AG09309 (cell line): ENCODE results near the gene MRPS26.

Source experiments
- DNase-seq: peaks from one replicate; pipeline ENCODE4 v3.0.0-alpha.2; 2010; ENCODE audit warnings: low read depth
- H3K4me3 ChIP-seq: 2 replicates; pipeline ENCODE4 v1.5.1; 2011; ENCODE audit warnings: mild to moderate bottlenecking, low read depth, low read length, moderate library complexity; ENCODE audit not compliant: control insufficient read depth
- CTCF ChIP-seq: IDR thresholded peaks from 2 replicates; pipeline ENCODE4 v1.5.1; 2011; ENCODE audit warnings: mild to moderate bottlenecking, low read depth, low read length, inconsistent platforms; ENCODE audit not compliant: insufficient read depth, control insufficient read depth; ENCODE audit errors: missing control alignments

Gene MRPS26

DNA sequence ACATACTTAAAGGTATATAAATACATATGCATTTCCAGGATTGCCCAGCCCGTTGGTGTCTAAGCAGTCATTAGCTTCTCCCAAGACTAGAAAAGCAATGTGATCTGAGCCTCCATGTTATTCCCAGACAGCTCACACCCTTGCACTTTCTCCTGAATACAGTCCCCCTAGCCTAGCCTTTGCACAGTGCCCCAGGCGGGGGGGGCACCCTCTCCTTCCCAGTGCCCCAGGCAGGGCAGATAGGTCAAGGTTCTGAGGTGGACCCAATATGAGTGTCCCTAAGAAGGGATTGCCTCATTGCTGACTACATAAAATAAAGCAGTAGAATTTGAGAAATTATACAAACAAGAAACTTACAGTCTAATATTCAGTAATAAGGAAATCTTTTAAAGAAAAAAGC, 17.9 kb upstream of the MRPS26 start:
- H3K4me3 ChIP-seq, result no peak overlapping the region
- no peak for TF ChIP-seq CTCF
- no peak for DNase-seq

DNA sequence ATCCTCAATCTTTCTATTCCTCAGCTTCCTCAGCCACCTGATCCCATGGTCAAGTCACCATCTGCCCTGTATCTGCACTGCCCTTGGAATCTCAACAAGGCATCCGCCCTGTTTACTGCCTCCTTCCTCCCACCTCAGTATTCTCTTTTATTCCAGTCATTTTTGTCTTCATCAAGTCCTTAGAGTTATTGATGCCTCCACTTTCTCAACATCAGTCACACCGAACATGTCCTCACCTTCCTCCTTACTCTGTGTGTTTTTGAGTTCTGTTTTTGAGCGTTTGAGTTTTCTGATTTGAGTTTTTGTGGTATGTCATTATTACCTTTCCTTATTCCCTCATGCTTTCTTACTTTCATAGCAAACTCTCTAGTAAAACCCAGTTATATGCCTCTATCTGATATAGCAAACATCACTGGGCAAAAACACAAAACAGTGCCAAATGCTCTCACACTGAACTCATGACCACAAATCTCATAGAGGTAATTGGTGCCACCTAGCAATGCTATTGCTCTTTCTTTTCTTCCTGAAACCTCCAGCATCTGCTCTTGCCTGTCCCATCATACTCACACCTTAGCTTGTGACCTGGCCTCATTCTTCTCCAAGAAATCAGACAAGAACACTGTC, 14.2 kb upstream of the MRPS26 start:
- no peak for DNase-seq
- TF ChIP-seq CTCF, result no peak
- no peak overlapping the region for H3K4me3 ChIP-seq

GRCh38 chr20:3032624-3033023, 13.2 kb upstream of the MRPS26 start:
- no peak overlapping the region for H3K4me3 ChIP-seq
- DNase-seq, result no peak
- TF ChIP-seq CTCF, result no peak

- DNase-seq, result no peak
- H3K4me3 ChIP-seq, result no peak overlapping the region
- TF ChIP-seq CTCF, result no peak
Measured at GRCh38 chr20:3037654-3038053, 8.2 kb upstream of the MRPS26 start.

- no peak for DNase-seq
Measured at GRCh38 chr20:3038454-3038853, 7.4 kb upstream of the MRPS26 start.

DNA sequence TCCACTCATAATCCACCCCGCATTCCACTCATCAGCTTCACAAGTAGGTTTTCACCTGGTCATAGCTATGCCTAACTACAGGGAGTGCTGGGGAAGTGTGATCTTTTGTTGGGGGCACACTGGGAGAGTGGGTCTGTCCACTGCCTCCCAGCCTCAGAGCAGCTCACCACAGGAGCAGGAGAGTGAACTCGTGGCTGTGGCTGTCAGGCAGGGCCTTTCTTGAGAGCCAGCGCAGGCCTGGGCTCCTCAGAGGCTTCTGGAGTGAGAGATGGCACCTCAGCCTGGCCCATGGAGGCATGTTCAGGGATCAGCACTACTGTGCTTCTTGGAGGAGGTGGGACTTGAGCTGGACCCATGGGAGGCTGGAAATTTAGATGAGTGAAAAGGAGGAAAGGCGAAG, 6.4 kb upstream of the MRPS26 start:
- DNase-seq, result no peak
- H3K4me3 ChIP-seq, result no peak overlapping the region
- no peak for TF ChIP-seq CTCF

More at GRCh38 chr20:3038454-3038853, 7.4 kb upstream of the MRPS26 start:
- no peak overlapping the region for H3K4me3 ChIP-seq
- no peak for TF ChIP-seq CTCF

DNA sequence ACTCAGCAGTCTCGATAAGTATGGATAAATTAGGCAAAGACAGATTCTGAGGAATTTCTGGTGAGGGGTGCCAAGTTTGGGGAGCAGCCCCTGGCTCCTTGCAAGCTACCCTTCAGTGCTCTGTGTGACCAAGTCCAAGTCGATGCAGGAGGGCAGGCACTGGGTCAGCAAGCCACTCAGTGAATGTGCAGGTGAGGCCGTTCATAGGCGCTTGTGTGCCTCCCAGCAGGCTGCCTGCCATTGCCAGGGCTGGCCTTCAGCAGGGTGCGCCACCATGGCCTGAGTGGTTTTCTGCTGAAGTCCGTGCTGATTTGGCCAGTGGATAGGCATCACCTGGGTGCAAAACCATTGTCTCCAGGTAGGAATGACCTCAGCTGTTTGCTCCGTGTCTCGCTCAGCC, 5.8 kb upstream of the MRPS26 start:
- no peak overlapping the region for H3K4me3 ChIP-seq
- TF ChIP-seq CTCF, result no peak
- no peak for DNase-seq
